NCI-H2029 (cell line): ENCODE results near the gene ABCG2.
"Not testable (repeated sequence)": the region's sequence is repeated elsewhere in the genome, so short reads cannot be mapped to it uniquely, and the experiment has no call there.

Source experiments
- DNase-seq: peaks from one replicate; lab custom pipeline; 2025; lab: John Stamatoyannopoulos, UW

ABCG2 gene

GRCh38 chr4:88166608-88167007 is 8.2 kb upstream of the ABCG2 start:
- no peak for DNase-seq

GRCh38 chr4:88163336-88163735 is 4.9 kb upstream of the ABCG2 start:
- DNase-seq: no peak

- no peak for DNase-seq
Observed at GRCh38 chr4:88162626-88163025, 4.2 kb upstream of the ABCG2 start.

GRCh38 chr4:88159229-88159725 is 838 bp upstream of the ABCG2 start:
- no peak for DNase-seq

- DNase-seq: no peak
Observed at GRCh38 chr4:88158038-88158488, 376 bp downstream of the ABCG2 start.

GRCh38 chr4:88152331-88152730 is 6.1 kb downstream of the ABCG2 start:
- DNase-seq: not testable (repeated sequence)

GRCh38 chr4:88148560-88148959 is 9.9 kb downstream of the ABCG2 start:
- no peak for DNase-seq

- no peak for DNase-seq
Observed at GRCh38 chr4:88147799-88148217, 10.6 kb downstream of the ABCG2 start.

GRCh38 chr4:88146891-88147290 is 11.5 kb downstream of the ABCG2 start:
- no peak for DNase-seq

- no peak for DNase-seq
Observed at GRCh38 chr4:88144866-88145300, 13.6 kb downstream of the ABCG2 start.

GRCh38 chr4:88144048-88144447 is 14.4 kb downstream of the ABCG2 start:
- DNase-seq: no peak

- no peak for DNase-seq
Observed at GRCh38 chr4:88143504-88143903, 14.9 kb downstream of the ABCG2 start.

GRCh38 chr4:88138561-88138960 is 19.9 kb downstream of the ABCG2 start:
- DNase-seq: no peak

GRCh38 chr4:88137112-88137511 is 21.3 kb downstream of the ABCG2 start:
- DNase-seq: no peak

GRCh38 chr4:88136249-88136648 is 22.2 kb downstream of the ABCG2 start:
- no peak for DNase-seq

- no peak for DNase-seq
Observed at GRCh38 chr4:88135356-88135663, 23.1 kb downstream of the ABCG2 start.

GRCh38 chr4:88134536-88135355 is 23.7 kb downstream of the ABCG2 start:
- no peak for DNase-seq

GRCh38 chr4:88134111-88134510 is 24.3 kb downstream of the ABCG2 start:
- no peak for DNase-seq

- no peak for DNase-seq
Observed at GRCh38 chr4:88130544-88131305, 27.7 kb downstream of the ABCG2 start.

GRCh38 chr4:88130003-88130402 is 28.4 kb downstream of the ABCG2 start:
- no peak for DNase-seq

GRCh38 chr4:88122260-88122659 is 36.2 kb downstream of the ABCG2 start:
- DNase-seq: peak; percentile 47

- DNase-seq: no peak
Observed at GRCh38 chr4:88119943-88120342, 38.5 kb downstream of the ABCG2 start.

- DNase-seq: no peak
Observed at GRCh38 chr4:88115587-88115986, 42.9 kb downstream of the ABCG2 start.
